Neural cell (in vitro differentiated cells): Measurements from ENCODE around the gene HLF. TPM values are rescaled to one million over a fixed set of nuclear protein-coding genes. Genes with fewer than 3 reads are reported as not detected.

ENCODE experiments used
- H2AFZ ChIP-seq: fragments of 200-600, 300-800 bp; sonication (generic), shearing (Covaris generic); 2 replicates; pipeline ENCODE4 v1.6.0; 2014; ENCODE audit warnings: low read depth, mild to moderate bottlenecking, antibody characterized with exemption, low read length, moderate library complexity
- H3F3A ChIP-seq: fragments of 200-600 bp; shearing (Covaris generic); 2 replicates; pipeline ENCODE4 v1.6.1; 2016; ENCODE audit warnings: mild to moderate bottlenecking, moderate library complexity, mixed read lengths, antibody characterized with exemption, low read length; ENCODE audit not compliant: insufficient read depth, poor library complexity, severe bottlenecking
- H3K27ac ChIP-seq: fragments of 200-600, 300-800 bp; sonication (generic), shearing (Covaris generic); 2 replicates; pipeline ENCODE4 v1.5.1; 2014; ENCODE audit warnings: mild to moderate bottlenecking, low read length, moderate library complexity
- H3K27me3 ChIP-seq: fragments of 300-800, 200-600 bp; sonication (generic), shearing (Covaris generic); 2 replicates; pipeline ENCODE4 v1.6.0; 2014; ENCODE audit warnings: mild to moderate bottlenecking, low read depth, low read length, moderate library complexity; ENCODE audit not compliant: insufficient read depth
- H3K36me3 ChIP-seq: fragments of 300-800, 200-600 bp; sonication (generic), shearing (Covaris generic); 2 replicates; pipeline ENCODE4 v1.5.1; 2014; ENCODE audit warnings: mild to moderate bottlenecking, antibody characterized with exemption, low read length, moderate library complexity; ENCODE audit not compliant: insufficient read depth
- H3K4me2 ChIP-seq: fragments of 300-800, 200-600 bp; sonication (generic), shearing (Covaris generic); 2 replicates; pipeline ENCODE4 v1.6.0; 2014; ENCODE audit warnings: mild to moderate bottlenecking, low read length
- H3K4me3 ChIP-seq: fragments of 300-800, 200-600 bp; sonication (generic), shearing (Covaris generic); 2 replicates; pipeline ENCODE4 v1.5.1; 2014; ENCODE audit warnings: mild to moderate bottlenecking, low read length, moderate library complexity
- H3K79me2 ChIP-seq: fragments of 200-600 bp; shearing (Covaris generic); replicated peaks from 2 replicates; pipeline ENCODE4 v1.6.0; 2014; ENCODE audit warnings: mild to moderate bottlenecking, low read length, moderate library complexity; ENCODE audit not compliant: insufficient read depth
- H3K9ac ChIP-seq: fragments of 300-800, 200-600 bp; sonication (generic), shearing (Covaris generic); 2 replicates; pipeline ENCODE4 v1.6.1; 2016; ENCODE audit warnings: mild to moderate bottlenecking, low read length, mixed read lengths
- H3K9me2 ChIP-seq: fragments of 200-600 bp; shearing (Covaris generic); 2 replicates; pipeline ENCODE4 v1.6.1; 2016; ENCODE audit warnings: mild to moderate bottlenecking, low read length, mixed read lengths; ENCODE audit not compliant: insufficient read depth
- H3K9me3 ChIP-seq: fragments of 200-600, 300-800 bp; sonication (generic), shearing (Covaris generic); 2 replicates; pipeline ENCODE4 v1.6.1; 2016; ENCODE audit warnings: mild to moderate bottlenecking, mixed run types, low read length, moderate library complexity, mixed read lengths
- H4K20me1 ChIP-seq: fragments of 200-600 bp; shearing (Covaris generic); 2 replicates; pipeline ENCODE4 v1.6.1; 2016; ENCODE audit warnings: mild to moderate bottlenecking, mixed run types; ENCODE audit not compliant: insufficient read depth
- EP300 ChIP-seq: fragments of 450-650 bp; conservative IDR thresholded peaks from 2 replicates; pipeline ENCODE4 v1.6.1; 2014; ENCODE audit warnings: antibody characterized with exemption, mild to moderate bottlenecking, moderate library complexity; ENCODE audit not compliant: poor library complexity, severe bottlenecking
- EZH2 ChIP-seq: fragments of 200-600, 300-800 bp; shearing (Covaris generic), sonication (generic); IDR thresholded peaks from 2 replicates; pipeline ENCODE4 v1.6.1; 2014; ENCODE audit warnings: antibody characterized with exemption, low read length, borderline replicate concordance, mild to moderate bottlenecking; ENCODE audit not compliant: insufficient read depth, poor library complexity, severe bottlenecking
- MXI1 ChIP-seq: fragments of 450-650 bp; conservative IDR thresholded peaks from 2 replicates; pipeline ENCODE4 v1.6.1; 2014; ENCODE audit warnings: antibody characterized with exemption, mild to moderate bottlenecking; ENCODE audit not compliant: poor library complexity, severe bottlenecking
- POLR2AphosphoS5 ChIP-seq: IDR thresholded peaks from 2 replicates; pipeline ENCODE4 v1.6.1; 2012
- RAD21 ChIP-seq: fragments of 450-650 bp; conservative IDR thresholded peaks from 2 replicates; pipeline ENCODE4 v1.6.1; 2014; ENCODE audit warnings: antibody characterized with exemption, mild to moderate bottlenecking, moderate library complexity
- SMC3 ChIP-seq: fragments of 450-650 bp; conservative IDR thresholded peaks from 2 replicates; pipeline ENCODE4 v1.6.1; 2014; ENCODE audit warnings: antibody characterized with exemption, mild to moderate bottlenecking, moderate library complexity; ENCODE audit not compliant: poor library complexity
- TAF1 ChIP-seq: IDR thresholded peaks from 2 replicates; pipeline ENCODE4 v1.6.1; 2012; ENCODE audit warnings: low read depth
- polyA minus RNA-seq: library from RNA; depleted of rRNA, polyadenylated mRNA; stranded (reverse); fragments of >200 nt; gene quantifications from 2 replicates; pipeline ENCODE4 v1.2.3, GENCODE V29; 2014
- polyA plus RNA-seq: library from polyadenylated mRNA; depleted of rRNA; stranded (reverse); fragments of >200 nt; gene quantifications from 2 replicates; pipeline ENCODE4 v1.2.3, GENCODE V29; 2014
- TF ChIP-seq, protein P1 (sequence below): IDR thresholded peaks from 2 replicates; pipeline ENCODE4 v1.6.1; 2012; ENCODE audit warnings: borderline replicate concordance
- TF ChIP-seq, protein P2 (sequence below): fragments of 450-650 bp; IDR thresholded peaks from 2 replicates; pipeline ENCODE4 v1.5.1; 2014; ENCODE audit warnings: antibody characterized with exemption, mild to moderate bottlenecking, moderate library complexity; ENCODE audit not compliant: poor library complexity, severe bottlenecking

HLF gene
- polyA plus RNA-seq: 0.70 and 0.71 TPM in 2 replicates
- polyA minus RNA-seq: 1.5 and 1.6 TPM in 2 replicates

- H2AFZ ChIP-seq: no peak within 1 kb of the TSS
- H3K27ac ChIP-seq: no peak within 1 kb of the TSS
- TF ChIP-seq MXI1: peak; percentile 84
- no peak for TF ChIP-seq EZH2
- peak; percentile 54 for TF ChIP-seq SMC3
- TF ChIP-seq POLR2AphosphoS5: no peak
- peak; percentile 47 for TF ChIP-seq RAD21
- TF ChIP-seq, protein P1, sequence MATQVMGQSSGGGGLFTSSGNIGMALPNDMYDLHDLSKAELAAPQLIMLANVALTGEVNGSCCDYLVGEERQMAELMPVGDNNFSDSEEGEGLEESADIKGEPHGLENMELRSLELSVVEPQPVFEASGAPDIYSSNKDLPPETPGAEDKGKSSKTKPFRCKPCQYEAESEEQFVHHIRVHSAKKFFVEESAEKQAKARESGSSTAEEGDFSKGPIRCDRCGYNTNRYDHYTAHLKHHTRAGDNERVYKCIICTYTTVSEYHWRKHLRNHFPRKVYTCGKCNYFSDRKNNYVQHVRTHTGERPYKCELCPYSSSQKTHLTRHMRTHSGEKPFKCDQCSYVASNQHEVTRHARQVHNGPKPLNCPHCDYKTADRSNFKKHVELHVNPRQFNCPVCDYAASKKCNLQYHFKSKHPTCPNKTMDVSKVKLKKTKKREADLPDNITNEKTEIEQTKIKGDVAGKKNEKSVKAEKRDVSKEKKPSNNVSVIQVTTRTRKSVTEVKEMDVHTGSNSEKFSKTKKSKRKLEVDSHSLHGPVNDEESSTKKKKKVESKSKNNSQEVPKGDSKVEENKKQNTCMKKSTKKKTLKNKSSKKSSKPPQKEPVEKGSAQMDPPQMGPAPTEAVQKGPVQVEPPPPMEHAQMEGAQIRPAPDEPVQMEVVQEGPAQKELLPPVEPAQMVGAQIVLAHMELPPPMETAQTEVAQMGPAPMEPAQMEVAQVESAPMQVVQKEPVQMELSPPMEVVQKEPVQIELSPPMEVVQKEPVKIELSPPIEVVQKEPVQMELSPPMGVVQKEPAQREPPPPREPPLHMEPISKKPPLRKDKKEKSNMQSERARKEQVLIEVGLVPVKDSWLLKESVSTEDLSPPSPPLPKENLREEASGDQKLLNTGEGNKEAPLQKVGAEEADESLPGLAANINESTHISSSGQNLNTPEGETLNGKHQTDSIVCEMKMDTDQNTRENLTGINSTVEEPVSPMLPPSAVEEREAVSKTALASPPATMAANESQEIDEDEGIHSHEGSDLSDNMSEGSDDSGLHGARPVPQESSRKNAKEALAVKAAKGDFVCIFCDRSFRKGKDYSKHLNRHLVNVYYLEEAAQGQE: no peak
- TF ChIP-seq, protein P2, sequence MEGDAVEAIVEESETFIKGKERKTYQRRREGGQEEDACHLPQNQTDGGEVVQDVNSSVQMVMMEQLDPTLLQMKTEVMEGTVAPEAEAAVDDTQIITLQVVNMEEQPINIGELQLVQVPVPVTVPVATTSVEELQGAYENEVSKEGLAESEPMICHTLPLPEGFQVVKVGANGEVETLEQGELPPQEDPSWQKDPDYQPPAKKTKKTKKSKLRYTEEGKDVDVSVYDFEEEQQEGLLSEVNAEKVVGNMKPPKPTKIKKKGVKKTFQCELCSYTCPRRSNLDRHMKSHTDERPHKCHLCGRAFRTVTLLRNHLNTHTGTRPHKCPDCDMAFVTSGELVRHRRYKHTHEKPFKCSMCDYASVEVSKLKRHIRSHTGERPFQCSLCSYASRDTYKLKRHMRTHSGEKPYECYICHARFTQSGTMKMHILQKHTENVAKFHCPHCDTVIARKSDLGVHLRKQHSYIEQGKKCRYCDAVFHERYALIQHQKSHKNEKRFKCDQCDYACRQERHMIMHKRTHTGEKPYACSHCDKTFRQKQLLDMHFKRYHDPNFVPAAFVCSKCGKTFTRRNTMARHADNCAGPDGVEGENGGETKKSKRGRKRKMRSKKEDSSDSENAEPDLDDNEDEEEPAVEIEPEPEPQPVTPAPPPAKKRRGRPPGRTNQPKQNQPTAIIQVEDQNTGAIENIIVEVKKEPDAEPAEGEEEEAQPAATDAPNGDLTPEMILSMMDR: no peak
- TF ChIP-seq TAF1: no peak
- TF ChIP-seq EP300: peak; percentile 62
Observed at GRCh38 chr17:55264645-55265298, at the start of gene HLF. TSS of gene HLF (plus strand) at chr17:55264960. CDS start at chr17:55265485, 525 bp downstream.

GRCh38 chr17:55215711-55216110 is 49.0 kb upstream of the HLF start:
- no peaks in the 10 kb centered on the region for H3F3A ChIP-seq

More at GRCh38 chr17:55264645-55265298, at the start of gene HLF:
- no peaks in the 10 kb centered on the region for H4K20me1 ChIP-seq
- no peaks in the 10 kb centered on the region for H3F3A ChIP-seq
- peak within 1 kb of the TSS; percentile 50 for H3K9ac ChIP-seq
- no peaks in the 10 kb centered on the region for H3K36me3 ChIP-seq
- H3K9me2 ChIP-seq: no peaks in the 10 kb centered on the region
- no peaks in the 10 kb centered on the region for H3K9me3 ChIP-seq
- no peaks in the 10 kb centered on the region for H3K79me2 ChIP-seq
- peak within 1 kb of the TSS; percentile 60 for H3K4me2 ChIP-seq
- H3K27me3 ChIP-seq: peaks cover 47% of the 10 kb centered on the region
- peak within 1 kb of the TSS; percentile 65 for H3K4me3 ChIP-seq

More at GRCh38 chr17:55215711-55216110, 49.0 kb upstream of the HLF start:
- Histone ChIP-seq H3K9me3 (no peaks in the 10 kb centered on the region), H3K9me2 (no peaks in the 10 kb centered on the region), H3K27ac (no peak overlapping the region), H3K36me3 (no peaks in the 10 kb centered on the region), H3K79me2 (no peaks in the 10 kb centered on the region), H3K27me3 (no peaks in the 10 kb centered on the region), H3K4me2 (no peak overlapping the region), H3K4me3 (no peak overlapping the region), H3K9ac (no peak overlapping the region), H2AFZ (no peak overlapping the region), H4K20me1 (no peaks in the 10 kb centered on the region)
- TF ChIP-seq, protein P2: no peak
- TF ChIP-seq EZH2: no peak
- TF ChIP-seq POLR2AphosphoS5: no peak
- TF ChIP-seq, protein P1: no peak
- TF ChIP-seq TAF1: no peak
- no peak for TF ChIP-seq EP300
- no peak for TF ChIP-seq RAD21
- TF ChIP-seq SMC3: no peak
- TF ChIP-seq MXI1: no peak
